NCI-H187 (cell line): Measurements from ENCODE around the gene OR1J4.
"Not testable (repeated sequence)": the region's sequence is repeated elsewhere in the genome, so short reads cannot be mapped to it uniquely, and the experiment has no call there.

ENCODE experiments used
- DNase-seq, 2 experiments: peaks; one replicate each; lab custom pipeline; 2025; lab: John Stamatoyannopoulos, UW

The OR1J4 gene, protein sequence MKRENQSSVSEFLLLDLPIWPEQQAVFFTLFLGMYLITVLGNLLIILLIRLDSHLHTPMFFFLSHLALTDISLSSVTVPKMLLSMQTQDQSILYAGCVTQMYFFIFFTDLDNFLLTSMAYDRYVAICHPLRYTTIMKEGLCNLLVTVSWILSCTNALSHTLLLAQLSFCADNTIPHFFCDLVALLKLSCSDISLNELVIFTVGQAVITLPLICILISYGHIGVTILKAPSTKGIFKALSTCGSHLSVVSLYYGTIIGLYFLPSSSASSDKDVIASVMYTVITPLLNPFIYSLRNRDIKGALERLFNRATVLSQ

DNA sequence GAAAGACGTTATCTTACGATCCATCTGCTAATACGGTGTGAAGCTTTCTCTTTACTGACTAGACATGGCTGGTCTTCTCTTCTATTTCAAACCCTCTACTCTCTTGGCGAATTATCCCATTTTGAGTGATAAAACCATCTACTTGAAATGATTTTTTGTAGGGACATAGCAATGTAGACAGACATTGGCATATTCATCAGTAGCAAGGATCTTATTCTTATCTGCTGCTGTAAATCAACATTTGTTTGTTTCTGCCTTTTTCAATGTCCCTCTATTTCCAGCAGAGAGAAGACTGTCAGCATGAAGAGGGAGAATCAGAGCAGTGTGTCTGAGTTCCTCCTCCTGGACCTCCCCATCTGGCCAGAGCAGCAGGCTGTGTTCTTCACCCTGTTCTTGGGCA is at the start of gene OR1J4:
Gene OR1J4 (plus strand): TSS at position 301 of the 400 bp plus-strand sequence. CDS start 0 bp downstream, at position 301.
- DNase-seq: no peak

GRCh38 chr9:122474561-122474960 is 44.4 kb upstream of the OR1J4 start:
- DNase-seq: no peak

DNA sequence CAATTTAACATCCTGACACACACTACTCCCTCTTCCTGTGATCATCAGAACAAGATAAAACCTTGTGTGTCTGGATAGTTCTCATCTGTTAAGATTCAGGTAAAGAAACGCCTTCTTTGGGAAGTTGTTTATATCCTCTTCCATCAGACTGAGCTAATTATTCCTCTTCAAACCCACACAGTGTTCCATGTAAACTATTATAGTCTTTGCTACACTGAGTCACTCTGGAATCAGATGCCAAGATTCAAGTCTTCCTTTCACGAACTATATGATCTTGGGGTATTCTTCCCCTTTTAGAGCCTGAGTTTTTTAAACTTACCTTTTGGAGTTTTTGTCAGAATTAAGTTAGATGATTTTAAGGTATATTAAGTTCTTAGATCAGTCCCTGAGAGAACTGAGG is 43.2 kb upstream of the OR1J4 start:
- DNase-seq: no peak

DNA sequence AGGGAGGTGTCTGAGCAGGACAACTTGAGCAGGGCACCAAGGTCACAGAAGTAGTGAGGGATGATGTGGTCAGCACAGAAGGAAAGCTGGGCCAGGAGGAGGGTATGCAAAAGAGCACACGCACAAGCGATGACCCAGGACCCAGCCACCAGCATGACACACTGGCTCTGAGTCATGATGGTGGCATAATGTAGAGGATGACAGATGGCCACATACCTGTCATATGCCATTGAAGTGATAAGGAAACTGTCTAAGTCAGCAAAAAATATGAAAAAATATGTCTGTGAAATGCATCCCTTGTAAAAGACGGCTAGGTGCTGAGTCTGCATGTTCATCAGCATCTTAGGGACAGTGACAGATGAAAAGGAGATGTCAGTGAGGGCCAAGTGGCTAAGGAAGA is 41.6 kb upstream of the OR1J4 start:
- no peak for DNase-seq

DNA sequence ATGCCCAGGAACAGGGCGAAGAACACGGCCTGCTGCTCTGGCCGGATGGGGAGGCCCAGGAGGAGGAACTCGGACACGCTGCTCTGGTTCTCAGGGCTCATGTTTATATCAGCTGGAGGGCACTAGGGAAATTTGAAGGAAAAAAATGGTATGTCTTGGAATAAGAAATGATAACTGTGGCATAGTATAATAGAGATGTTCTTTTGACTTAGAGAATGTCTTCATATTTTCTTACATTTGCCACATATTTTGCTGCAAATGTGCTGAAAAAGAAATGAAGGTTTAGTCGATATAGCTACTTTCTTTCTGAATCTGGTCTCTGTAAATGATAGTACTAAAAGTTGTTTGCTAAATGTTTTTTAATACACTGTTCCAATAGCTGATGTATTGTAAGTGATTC is 41.1 kb upstream of the OR1J4 start, which contains the start of gene OR1J1:
Gene OR1J1 (minus strand): TSS at position 101 of the 400 bp plus-strand sequence. CDS start 0 bp downstream, at position 101.
- DNase-seq: no peak

DNA sequence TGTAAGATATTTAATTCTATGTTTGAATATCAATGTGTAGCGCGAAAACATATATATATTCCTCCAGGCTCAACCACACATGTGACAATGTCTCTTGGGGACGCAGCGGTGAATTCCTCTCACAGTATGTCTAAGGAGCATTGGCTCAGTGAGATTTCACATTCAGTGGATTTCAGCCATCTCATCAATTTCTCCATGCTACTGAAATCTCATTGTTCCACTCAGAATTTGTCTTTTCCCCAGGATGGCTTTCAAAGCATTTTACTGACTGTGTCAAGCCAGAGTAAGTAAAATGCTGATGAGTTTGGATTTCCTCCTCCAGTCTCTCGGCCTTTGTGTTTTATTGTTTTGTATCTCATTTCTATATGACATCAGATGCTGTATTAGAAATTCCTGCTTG is 39.9 kb upstream of the OR1J4 start:
- DNase-seq: no peak

DNA sequence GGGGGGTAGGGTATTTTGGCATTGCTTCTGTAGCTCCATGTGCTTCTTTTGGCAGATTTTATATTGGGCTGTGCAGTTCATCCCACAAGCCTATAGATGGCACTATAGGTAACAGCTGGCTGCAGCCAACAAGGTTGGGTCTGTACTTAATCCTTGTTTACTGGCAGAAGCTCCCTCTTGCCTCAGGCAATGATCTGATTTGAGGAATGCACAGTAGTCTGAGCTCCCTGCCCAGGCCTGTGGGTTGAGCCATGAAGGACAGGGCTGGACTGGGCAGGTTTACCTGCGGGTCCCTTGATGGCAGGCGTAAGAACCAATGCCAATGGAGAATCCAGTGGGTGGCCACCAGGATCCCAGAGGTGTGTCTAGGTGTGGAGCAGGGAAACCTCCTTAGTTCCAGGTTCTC is 20.1 kb upstream of the OR1J4 start:
- no peak for DNase-seq

GRCh38 chr9:122506964-122507363 is 12.0 kb upstream of the OR1J4 start:
- no peak for DNase-seq

DNA sequence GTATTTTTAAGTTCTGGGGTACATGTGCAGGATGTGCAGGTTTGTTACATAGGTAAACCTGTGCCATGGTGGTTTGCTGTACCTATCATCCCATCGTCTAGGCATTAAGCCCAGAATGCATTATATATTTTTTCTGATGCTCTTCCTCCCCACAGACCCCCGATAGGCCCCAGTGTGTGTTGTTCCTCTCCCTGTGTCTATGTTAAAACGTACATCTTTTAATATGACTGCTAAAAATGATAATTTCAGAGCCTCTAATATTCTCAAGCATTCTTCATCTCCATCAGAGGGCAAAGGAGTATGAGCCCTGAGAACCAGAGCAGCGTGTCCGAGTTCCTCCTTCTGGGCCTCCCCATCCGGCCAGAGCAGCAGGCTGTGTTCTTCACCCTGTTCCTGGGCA is 8.4 kb upstream of the OR1J4 start, which contains the start of gene OR1J2:
Gene OR1J2 (plus strand): TSS at position 301 of the 400 bp plus-strand sequence. CDS start 0 bp downstream, at position 301.
- no peak for DNase-seq

DNA sequence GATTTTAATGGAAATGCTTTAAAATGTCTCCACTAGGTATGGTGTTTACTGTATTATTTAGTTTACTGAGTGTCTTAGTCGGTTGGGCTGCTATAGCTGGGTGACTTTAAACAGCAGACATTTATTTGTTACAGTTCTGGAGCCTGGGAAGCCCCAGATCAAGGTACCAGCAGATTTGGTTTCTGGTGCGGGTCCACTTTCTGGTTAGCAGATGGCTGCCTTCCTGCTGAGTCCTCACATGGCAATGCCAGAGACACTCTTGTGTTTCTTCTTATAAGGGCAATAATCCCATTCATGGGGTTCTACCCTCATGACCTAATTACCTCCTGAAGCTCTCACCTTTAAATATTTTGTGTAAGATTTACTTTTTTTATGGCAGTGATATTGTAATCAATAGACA is 715 bp upstream of the OR1J4 start:
- DNase-seq: no peak

DNA sequence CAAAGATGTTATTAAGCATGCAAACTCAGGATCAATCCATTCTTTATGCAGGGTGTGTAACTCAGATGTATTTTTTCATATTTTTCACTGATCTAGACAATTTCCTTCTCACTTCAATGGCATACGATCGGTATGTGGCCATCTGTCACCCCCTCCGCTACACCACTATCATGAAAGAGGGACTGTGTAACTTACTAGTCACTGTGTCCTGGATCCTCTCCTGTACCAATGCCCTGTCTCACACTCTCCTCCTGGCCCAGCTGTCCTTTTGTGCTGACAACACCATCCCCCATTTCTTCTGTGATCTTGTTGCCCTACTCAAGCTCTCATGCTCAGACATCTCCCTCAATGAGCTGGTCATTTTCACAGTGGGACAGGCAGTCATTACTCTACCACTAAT is 435 bp downstream of the OR1J4 start:
- no peak for DNase-seq

- no peak for DNase-seq
Measured at GRCh38 chr9:122526602-122527001, 7.7 kb downstream of the OR1J4 start.

DNA sequence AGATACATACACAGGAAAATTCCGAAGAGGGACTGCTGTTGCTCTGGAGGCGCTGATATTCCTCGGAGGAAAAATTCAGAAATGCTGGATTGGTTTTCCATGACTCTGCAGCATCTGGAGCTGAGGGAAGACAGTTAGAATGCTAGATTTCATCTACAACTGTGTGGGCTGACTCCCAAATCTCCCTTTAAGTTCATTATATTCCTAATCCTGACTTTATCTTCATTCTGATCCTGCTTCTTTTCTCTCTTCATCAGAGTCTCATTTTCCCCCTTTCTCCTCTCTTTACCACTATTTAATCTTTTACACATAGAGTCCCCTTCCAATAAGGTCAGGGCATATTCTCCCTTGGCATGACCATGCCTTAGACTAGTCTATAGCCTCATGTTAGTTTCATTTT is 8.3 kb downstream of the OR1J4 start, which contains the start of gene OR1N1:
Gene OR1N1 (minus strand): TSS at position 101 of the 400 bp plus-strand sequence. CDS start 0 bp downstream, at position 101.
- DNase-seq: no peak

DNA sequence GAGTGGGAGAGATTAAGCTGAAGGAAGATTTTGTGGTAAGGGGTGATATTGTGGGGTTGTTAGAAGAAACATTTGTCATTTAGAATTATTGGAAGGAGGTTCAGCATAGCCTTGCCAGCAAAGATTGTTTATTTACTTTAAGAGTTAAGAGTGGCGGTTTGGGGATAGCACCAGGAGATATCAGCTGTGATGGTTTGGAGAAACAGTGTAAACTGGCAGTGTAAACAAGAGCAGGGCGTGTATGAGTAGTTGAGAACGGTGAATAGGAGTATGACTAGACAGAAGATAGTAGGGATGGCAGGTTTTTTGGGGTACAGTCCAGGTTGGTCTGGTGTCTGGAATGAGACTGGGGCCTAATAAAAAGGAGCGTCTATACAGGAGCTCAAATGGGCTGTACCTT is 12.2 kb downstream of the OR1J4 start:
- not testable (repeated sequence) for DNase-seq

- no peak for DNase-seq
Measured at GRCh38 chr9:122536134-122536533, 17.2 kb downstream of the OR1J4 start.

- not testable (repeated sequence) for DNase-seq
Measured at GRCh38 chr9:122537066-122537465, 18.1 kb downstream of the OR1J4 start.

DNA sequence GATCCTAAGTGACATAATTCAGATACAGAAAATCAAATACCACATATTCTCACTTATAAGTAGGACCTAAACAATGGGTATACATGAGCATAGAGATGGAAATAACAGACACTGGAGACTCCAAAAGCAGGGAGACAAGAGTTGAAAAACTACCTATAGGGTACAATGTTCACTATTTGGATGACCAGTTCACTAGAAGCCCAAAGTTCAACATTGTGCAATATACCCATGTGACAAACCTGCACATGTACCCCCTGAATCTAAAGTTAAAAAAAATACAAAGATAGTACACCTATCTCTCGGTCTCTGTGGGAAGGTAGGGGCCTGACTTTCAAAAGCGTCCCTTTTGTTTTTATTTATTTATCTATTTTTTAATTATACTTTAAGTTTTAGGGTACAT is 19.8 kb downstream of the OR1J4 start:
- no peak for DNase-seq

DNA sequence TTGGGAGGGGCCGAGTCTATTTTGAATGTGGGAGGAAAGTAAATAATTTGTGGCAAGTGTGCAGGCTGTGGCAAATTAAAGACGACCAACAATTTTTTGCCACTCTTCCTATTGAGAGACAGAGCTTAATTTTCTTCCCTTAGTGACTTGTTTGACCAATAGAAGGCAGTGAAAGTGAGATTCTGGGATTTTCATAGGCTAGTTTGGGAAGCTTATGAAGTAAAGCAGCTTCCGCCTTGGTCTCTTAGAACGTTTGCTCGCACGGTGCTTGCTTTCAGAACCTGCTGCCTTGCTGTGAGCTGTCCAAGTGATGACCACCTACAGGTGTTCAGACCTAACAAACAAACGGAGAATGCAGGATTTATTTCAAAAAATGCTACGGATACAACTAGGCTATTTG is 27.3 kb downstream of the OR1J4 start:
- no peak for DNase-seq

- DNase-seq: no peak
Measured at GRCh38 chr9:122551371-122551770, 32.4 kb downstream of the OR1J4 start.

- DNase-seq: no peak
Measured at GRCh38 chr9:122552812-122553211, 33.9 kb downstream of the OR1J4 start, which contains the start of gene OR1N2. TSS of gene OR1N2 (plus strand) at chr9:122553112. CDS start at chr9:122553212, 100 bp downstream.

DNA sequence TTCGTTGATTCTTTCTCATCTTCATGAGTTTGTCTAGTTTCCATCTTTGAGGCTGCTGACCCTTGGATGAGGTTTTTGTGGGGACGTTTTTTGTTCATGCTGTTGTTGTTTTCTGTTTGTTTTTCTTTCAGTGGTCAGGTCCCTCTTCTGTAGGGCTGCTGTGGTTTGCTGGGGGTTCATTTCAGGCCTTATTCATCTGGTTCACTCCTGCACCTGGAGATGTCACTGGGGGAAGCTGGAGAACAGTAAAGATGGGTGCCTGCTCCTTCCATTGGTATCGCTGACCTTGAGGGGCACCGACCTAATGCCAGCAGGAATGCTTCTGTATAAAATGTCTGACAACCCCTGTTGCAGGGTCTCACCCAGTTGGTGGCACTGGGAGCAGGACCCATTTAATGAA is 42.5 kb downstream of the OR1J4 start:
- no peak for DNase-seq

GRCh38 chr9:122562134-122562760 is 43.3 kb downstream of the OR1J4 start:
- no peak for DNase-seq

- no peak for DNase-seq
Measured at GRCh38 chr9:122567901-122568300, 49.0 kb downstream of the OR1J4 start.
